Karpas-422 (cell line): Measurements from ENCODE around the gene KDM4F. TPM values are rescaled to one million over a fixed set of nuclear protein-coding genes. Genes with fewer than 3 reads are reported as not detected.
"Not testable (repeated sequence)": the region's sequence is repeated elsewhere in the genome, so short reads cannot be mapped to it uniquely, and the experiment has no call there.

Source experiments
- DNase-seq: peaks from one replicate; pipeline ENCODE4 v3.0.0-alpha.2; 2015
- H2AFZ ChIP-seq: fragments of 200-600 bp; sonication (generic); 2 replicates; pipeline ENCODE4 v1.6.1; 2014; ENCODE audit warnings: antibody characterized with exemption, low read length, mixed read lengths
- H3K27ac ChIP-seq: fragments of 200-600 bp; sonication (generic); 2 replicates; pipeline ENCODE4 v1.5.1; 2014; ENCODE audit warnings: mild to moderate bottlenecking, low read length, moderate library complexity
- H3K27me3 ChIP-seq: fragments of 200-600 bp; sonication (generic); 2 replicates; pipeline ENCODE4 v1.6.1; 2014; ENCODE audit warnings: low read length, mixed read lengths
- H3K36me3 ChIP-seq: fragments of 200-600 bp; sonication (generic); 2 replicates; pipeline ENCODE4 v1.6.1; 2014; ENCODE audit warnings: low read length, mixed read lengths; ENCODE audit not compliant: insufficient read depth
- H3K4me1 ChIP-seq: fragments of 200-600 bp; sonication (generic); 2 replicates; pipeline ENCODE4 v1.6.1; 2014; ENCODE audit warnings: mild to moderate bottlenecking, low read length, mixed read lengths
- H3K4me2 ChIP-seq: fragments of 200-600 bp; sonication (generic); 2 replicates; pipeline ENCODE4 v1.6.1; 2014; ENCODE audit warnings: low read length, low read depth, mild to moderate bottlenecking; ENCODE audit not compliant: poor library complexity, severe bottlenecking
- H3K4me3 ChIP-seq: fragments of 200-600 bp; sonication (generic); 2 replicates; pipeline ENCODE4 v1.5.1; 2014; ENCODE audit warnings: mild to moderate bottlenecking, antibody characterized with exemption, low read length, mixed read lengths
- H3K79me2 ChIP-seq: fragments of 200-600 bp; sonication (generic); 2 replicates; pipeline ENCODE4 v1.6.1; 2014; ENCODE audit warnings: mild to moderate bottlenecking, low read length, mixed read lengths
- H3K9ac ChIP-seq: fragments of 200-600 bp; sonication (generic); 2 replicates; pipeline ENCODE4 v1.6.0; 2014; ENCODE audit warnings: low read length
- H3K9me2 ChIP-seq: fragments of 200-600 bp; sonication (generic), shearing (Covaris generic); replicated peaks from 2 replicates; pipeline ENCODE4 v1.6.0; 2014; ENCODE audit warnings: mild to moderate bottlenecking, low read length, moderate library complexity; ENCODE audit not compliant: insufficient read depth
- H3K9me3 ChIP-seq: fragments of 300-700, 200-600 bp; sonication (generic); 2 replicates; pipeline ENCODE4 v1.6.1; 2014; ENCODE audit warnings: low read length, mixed read lengths
- H4K20me1 ChIP-seq: fragments of 200-600 bp; sonication (generic); 2 replicates; pipeline ENCODE4 v1.6.1; 2014; ENCODE audit warnings: mild to moderate bottlenecking, antibody characterized with exemption, low read length, low read depth; ENCODE audit not compliant: insufficient read depth
- total RNA-seq: library from RNA; depleted of rRNA; stranded (reverse); fragments of >200 nt; shearing (Covaris generic); gene quantifications from 2 replicates; pipeline ENCODE4 v1.2.3, GENCODE V29; 2014; ENCODE audit warnings: low replicate concordance; rRNA removed

The KDM4F gene
- total RNA-seq, result not detected in 2 replicates

- H3K4me2 ChIP-seq, H3K27me3 ChIP-seq, H3K79me2 ChIP-seq, H4K20me1 ChIP-seq, DNase-seq, H3K9me3 ChIP-seq, H3K36me3 ChIP-seq, H3K9me2 ChIP-seq, H3K4me1 ChIP-seq, H3K4me3 ChIP-seq, H2AFZ ChIP-seq, H3K9ac ChIP-seq, H3K27ac ChIP-seq: not testable (repeated sequence)
These were observed at the start of gene KDM4F for GRCh38 chr11:95049122-95049521. TSS of gene KDM4F (plus strand) at chr11:95049422.

GRCh38 chr11:95003716-95004115 lies 45.5 kb upstream of the KDM4F start:
- DNase-seq, result no peak
- Histone ChIP-seq H3K36me3 (no peaks in the 10 kb centered on the region), H3K4me3 (no peak overlapping the region), H3K4me2 (no peak overlapping the region), H3K27me3 (no peaks in the 10 kb centered on the region), H3K9me2 (no peaks in the 10 kb centered on the region), H3K27ac (no peak overlapping the region), H3K9me3 (no peaks in the 10 kb centered on the region), H4K20me1 (no peaks in the 10 kb centered on the region), H2AFZ (no peak overlapping the region), H3K4me1 (no peaks in the 10 kb centered on the region), H3K9ac (no peak overlapping the region), H3K79me2 (no peaks in the 10 kb centered on the region)

- Histone ChIP-seq H3K27me3 (no peaks in the 10 kb centered on the region), H3K4me3 (no peak overlapping the region), H3K9me2 (no peaks in the 10 kb centered on the region), H3K9ac (no peak overlapping the region), H3K4me2 (no peak overlapping the region), H3K36me3 (no peaks in the 10 kb centered on the region), H3K9me3 (no peaks in the 10 kb centered on the region), H3K27ac (no peak overlapping the region), H3K4me1 (no peaks in the 10 kb centered on the region), H2AFZ (no peak overlapping the region), H3K79me2 (no peaks in the 10 kb centered on the region), H4K20me1 (no peaks in the 10 kb centered on the region)
- no peak for DNase-seq
These were observed 43.6 kb upstream of the KDM4F start for GRCh38 chr11:95005642-95006041.

- no peak overlapping the region for H2AFZ ChIP-seq
- H4K20me1 ChIP-seq, result no peaks in the 10 kb centered on the region
- H3K9me2 ChIP-seq, result no peaks in the 10 kb centered on the region
- H3K27me3 ChIP-seq, result 0 out of 2 replicates have a peak, but pooled peaks cover 3% of the 10 kb centered on the region
- no peak overlapping the region for H3K4me2 ChIP-seq
- no peaks in the 10 kb centered on the region for H3K36me3 ChIP-seq
- H3K27ac ChIP-seq, result no peak overlapping the region
- no peaks in the 10 kb centered on the region for H3K79me2 ChIP-seq
- no peaks in the 10 kb centered on the region for H3K4me1 ChIP-seq
- H3K4me3 ChIP-seq, result no peak overlapping the region
- DNase-seq, result no peak
- no peaks in the 10 kb centered on the region for H3K9me3 ChIP-seq
- no peak overlapping the region for H3K9ac ChIP-seq
These were observed 37.8 kb upstream of the KDM4F start for GRCh38 chr11:95011376-95011775.

- Histone ChIP-seq H3K36me3 (no peaks in the 10 kb centered on the region), H3K27me3 (0 out of 2 replicates have a peak, but pooled peaks cover 3% of the 10 kb centered on the region), H2AFZ (no peak overlapping the region), H3K9ac (no peak overlapping the region), H3K79me2 (no peaks in the 10 kb centered on the region), H3K4me1 (no peaks in the 10 kb centered on the region), H3K9me2 (no peaks in the 10 kb centered on the region), H3K4me2 (no peak overlapping the region), H4K20me1 (no peaks in the 10 kb centered on the region), H3K9me3 (no peaks in the 10 kb centered on the region), H3K27ac (no peak overlapping the region), H3K4me3 (no peak overlapping the region)
- DNase-seq, result no peak
These were observed 34.9 kb upstream of the KDM4F start for GRCh38 chr11:95014184-95014821.

GRCh38 chr11:95016139-95016538 lies 33.1 kb upstream of the KDM4F start:
- Histone ChIP-seq H4K20me1 (no peaks in the 10 kb centered on the region), H3K4me3 (no peak overlapping the region), H3K36me3 (no peaks in the 10 kb centered on the region), H3K4me2 (no peak overlapping the region), H3K4me1 (no peaks in the 10 kb centered on the region), H3K9me2 (no peaks in the 10 kb centered on the region), H2AFZ (no peak overlapping the region), H3K9me3 (no peaks in the 10 kb centered on the region), H3K27me3 (0 out of 2 replicates have a peak, but pooled peaks cover 3% of the 10 kb centered on the region), H3K9ac (no peak overlapping the region), H3K27ac (no peak overlapping the region), H3K79me2 (no peaks in the 10 kb centered on the region)
- DNase-seq, result no peak

- not testable (repeated sequence) for H3K4me2 ChIP-seq, H3K9me2 ChIP-seq, H3K79me2 ChIP-seq, H4K20me1 ChIP-seq, H3K4me1 ChIP-seq, H3K27ac ChIP-seq, H3K4me3 ChIP-seq, H3K9me3 ChIP-seq, H3K27me3 ChIP-seq, H2AFZ ChIP-seq, H3K9ac ChIP-seq, DNase-seq, H3K36me3 ChIP-seq
These were observed 27.8 kb upstream of the KDM4F start for GRCh38 chr11:95021468-95021867.

GRCh38 chr11:95024958-95025357 lies 24.3 kb upstream of the KDM4F start, which contains the start of gene KDM4E:
TSS of gene KDM4E (plus strand) at chr11:95025258. CDS start at chr11:95025558, 300 bp downstream.
- H3K4me3 ChIP-seq, result no peak within 1 kb of the TSS
- H2AFZ ChIP-seq, result no peak within 1 kb of the TSS
- no peaks in the 10 kb centered on the region for H4K20me1 ChIP-seq
- no peaks in the 10 kb centered on the region for H3K4me1 ChIP-seq
- no peaks in the 10 kb centered on the region for H3K9me2 ChIP-seq
- no peak within 1 kb of the TSS for H3K27ac ChIP-seq
- H3K36me3 ChIP-seq, result no peaks in the 10 kb centered on the region
- H3K4me2 ChIP-seq, result no peak within 1 kb of the TSS
- DNase-seq, result no peak
- no peak within 1 kb of the TSS for H3K9ac ChIP-seq
- no peaks in the 10 kb centered on the region for H3K27me3 ChIP-seq
- H3K79me2 ChIP-seq, result no peaks in the 10 kb centered on the region
- no peaks in the 10 kb centered on the region for H3K9me3 ChIP-seq
